ENCODE data around the gene APOL1.

The APOL1 gene

DNA sequence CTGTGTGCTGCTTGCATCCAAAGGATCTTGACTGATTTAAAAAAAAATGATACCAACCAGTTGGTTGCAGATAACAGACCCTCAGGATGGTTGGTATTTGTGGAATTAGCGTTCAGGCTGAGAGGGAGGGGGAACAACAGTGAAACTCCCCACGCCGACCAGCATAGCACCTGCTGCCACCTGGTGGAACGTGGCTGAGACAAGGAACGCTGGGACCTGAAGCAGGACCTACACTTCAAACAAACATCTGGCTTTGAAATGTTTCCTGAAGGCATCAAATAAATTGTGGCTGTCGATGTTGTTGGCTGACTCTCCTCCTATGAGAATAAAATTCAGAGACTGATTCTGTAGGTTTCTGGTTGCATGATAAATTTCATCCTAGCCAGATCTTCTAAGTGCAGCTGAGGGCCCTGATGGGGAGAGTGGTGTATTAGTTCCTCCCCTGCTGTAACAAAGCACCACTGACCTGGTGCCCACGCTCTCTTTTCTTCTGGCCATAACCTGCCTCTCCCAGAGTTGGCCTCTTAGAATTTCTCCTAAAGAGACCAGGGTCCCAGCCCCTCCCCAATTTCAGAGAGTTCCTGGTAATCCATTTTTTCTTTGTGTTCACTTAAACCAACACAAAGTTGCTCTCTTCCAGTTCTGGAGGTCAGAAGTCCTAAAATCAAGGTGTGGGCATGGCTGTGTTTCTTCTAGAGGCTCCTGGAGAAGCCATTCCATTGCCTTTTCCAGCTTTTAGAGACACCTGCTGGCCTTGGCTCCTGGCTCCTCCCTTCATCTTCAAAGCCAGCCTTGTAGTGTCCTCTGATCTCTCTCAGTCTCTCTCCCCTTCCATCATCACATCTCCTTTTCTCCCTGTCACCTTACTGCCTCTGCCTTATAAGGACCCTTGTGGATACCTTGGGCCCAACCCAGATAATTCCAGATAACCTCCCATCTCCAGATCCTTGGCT lies 30.9 kb upstream of the APOL1 start:
- Histone ChIP-seq H3K18ac (ENCODE audit: low read length) (no peak overlapping the region), H3K4me2 (ENCODE audit: insufficient read depth, low read length, poor library complexity, severe bottlenecking) (no peak overlapping the region), H2BK5ac (ENCODE audit: low read length) (no peak overlapping the region), H2BK12ac (ENCODE audit: low read length) (no peak overlapping the region), H2BK120ac (ENCODE audit: low read depth, low read length) (no peak overlapping the region), H4K91ac (ENCODE audit: low read depth, low read length, poor library complexity) (no peak overlapping the region), H2AFZ (ENCODE audit: low read length) (peak overlapping the region; percentile 62), H3K4ac (ENCODE audit: low read length) (no peak overlapping the region), H4K8ac (ENCODE audit: low read depth, low read length) (no peak overlapping the region), H3K79me1 (ENCODE audit: low read depth, low read length) (no peaks in the 10 kb centered on the region), H3K36me3 (replicated peaks in 1 of 2; ENCODE audit: control insufficient read depth in 2 of 2, insufficient read depth in 2 of 2, low read length in 2 of 2) (no peaks in the 10 kb centered on the region), H3K23ac (ENCODE audit: low read depth, low read length, poor library complexity) (no peak overlapping the region), H3K9me3 (replicated peaks in 1 of 2; ENCODE audit: control insufficient read depth in 2 of 2, insufficient read depth in 1 of 2, low read depth in 1 of 2, low read length in 2 of 2) (no peaks in the 10 kb centered on the region), H3K4me1 (ENCODE audit: control insufficient read depth in 2 of 2, insufficient read depth in 1 of 2, low read depth in 1 of 2, low read length in 2 of 2) (peaks cover 3 to 5% of the 10 kb centered on the region in 2 donors), H3K27ac (replicated peaks; ENCODE audit: low read length) (no peak overlapping the region), H2BK15ac (ENCODE audit: low read length) (no peak overlapping the region), H3K27me3 (ENCODE audit: control insufficient read depth in 3 of 3, insufficient read depth in 3 of 3, low read depth in 1 of 3, low read length in 3 of 3) (no peaks in the 10 kb centered on the region), H3K14ac (ENCODE audit: low read length) (no peak overlapping the region), H3K4me3 (ENCODE audit: low read length in 2 of 2) (no peak overlapping the region), H2AK5ac (ENCODE audit: low read depth, low read length) (no peak overlapping the region), H3K9ac (ENCODE audit: low read depth, low read length, poor library complexity) (no peak overlapping the region)
- WGBS, 2 donors (ENCODE audit: extremely low coverage in 2 of 2, insufficient read length in 2 of 2, insufficient replicate concordance in 1 of 2): no CpG with 5 or more reads among the region's 7 CpGs
- peak; percentile 17 for DNase-seq (ENCODE audit: low spot score)

DNA sequence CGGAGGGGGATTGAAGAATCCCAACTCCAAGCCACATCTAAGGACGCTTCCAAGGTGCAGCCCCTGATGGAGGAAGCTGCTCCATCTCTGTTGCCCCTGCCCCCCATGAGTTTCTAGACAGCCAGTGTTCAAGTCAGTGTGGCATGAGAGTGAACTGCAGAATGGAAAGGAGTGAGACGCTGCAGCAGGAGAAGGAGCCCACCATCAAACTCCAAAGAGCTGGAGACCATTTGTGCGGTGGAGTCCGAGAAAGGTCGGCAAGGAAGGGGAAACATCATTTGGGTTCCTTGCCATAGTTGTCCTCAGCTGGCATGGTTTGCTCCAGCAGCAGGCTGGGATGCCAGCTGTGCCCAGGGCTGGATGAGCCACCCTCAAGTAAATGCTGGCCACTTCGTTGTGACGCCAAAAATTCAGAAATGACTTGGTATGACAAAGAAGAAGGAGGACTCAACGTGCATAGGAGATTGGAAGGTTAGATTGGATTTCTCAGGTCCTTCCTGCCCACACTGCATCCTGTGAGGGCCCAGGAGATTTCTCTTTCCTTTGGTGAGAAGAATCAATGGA lies 30.0 kb upstream of the APOL1 start:
- Histone ChIP-seq H3K9ac (ENCODE audit: low read depth, low read length, poor library complexity) (no peak overlapping the region), H3K18ac (ENCODE audit: low read length) (no peak overlapping the region), H3K9me3 (replicated peaks in 1 of 2; ENCODE audit: control insufficient read depth in 2 of 2, insufficient read depth in 1 of 2, low read depth in 1 of 2, low read length in 2 of 2) (no peaks in the 10 kb centered on the region), H3K79me1 (ENCODE audit: low read depth, low read length) (no peaks in the 10 kb centered on the region), H3K4ac (ENCODE audit: low read length) (no peak overlapping the region), H2BK5ac (ENCODE audit: low read length) (no peak overlapping the region), H3K14ac (ENCODE audit: low read length) (no peak overlapping the region), H3K36me3 (replicated peaks in 1 of 2; ENCODE audit: control insufficient read depth in 2 of 2, insufficient read depth in 2 of 2, low read length in 2 of 2) (peaks cover 0 to 7% of the 10 kb centered on the region in 2 donors), H2AFZ (ENCODE audit: low read length) (no peak overlapping the region), H3K27ac (replicated peaks; ENCODE audit: low read length) (no peak overlapping the region), H3K23ac (ENCODE audit: low read depth, low read length, poor library complexity) (no peak overlapping the region), H3K4me2 (ENCODE audit: insufficient read depth, low read length, poor library complexity, severe bottlenecking) (no peak overlapping the region), H4K91ac (ENCODE audit: low read depth, low read length, poor library complexity) (no peak overlapping the region), H2BK15ac (ENCODE audit: low read length) (no peak overlapping the region), H3K4me1 (ENCODE audit: control insufficient read depth in 2 of 2, insufficient read depth in 1 of 2, low read depth in 1 of 2, low read length in 2 of 2) (peaks cover 5% of the 10 kb centered on the region in 2 donors), H2BK120ac (ENCODE audit: low read depth, low read length) (no peak overlapping the region), H2AK5ac (ENCODE audit: low read depth, low read length) (no peak overlapping the region), H2BK12ac (ENCODE audit: low read length) (no peak overlapping the region), H3K27me3 (ENCODE audit: control insufficient read depth in 3 of 3, insufficient read depth in 3 of 3, low read depth in 1 of 3, low read length in 3 of 3) (no peaks in the 10 kb centered on the region), H4K8ac (ENCODE audit: low read depth, low read length) (no peak overlapping the region), H3K4me3 (ENCODE audit: low read length in 2 of 2) (no peak overlapping the region)
- DNase-seq (ENCODE audit: low spot score): no peak
- no CpG with 5 or more reads among the region's 9 CpGs for whole genome bisulfite sequencing, 2 donors (ENCODE audit: extremely low coverage in 2 of 2, insufficient read length in 2 of 2, insufficient replicate concordance in 1 of 2)

DNA sequence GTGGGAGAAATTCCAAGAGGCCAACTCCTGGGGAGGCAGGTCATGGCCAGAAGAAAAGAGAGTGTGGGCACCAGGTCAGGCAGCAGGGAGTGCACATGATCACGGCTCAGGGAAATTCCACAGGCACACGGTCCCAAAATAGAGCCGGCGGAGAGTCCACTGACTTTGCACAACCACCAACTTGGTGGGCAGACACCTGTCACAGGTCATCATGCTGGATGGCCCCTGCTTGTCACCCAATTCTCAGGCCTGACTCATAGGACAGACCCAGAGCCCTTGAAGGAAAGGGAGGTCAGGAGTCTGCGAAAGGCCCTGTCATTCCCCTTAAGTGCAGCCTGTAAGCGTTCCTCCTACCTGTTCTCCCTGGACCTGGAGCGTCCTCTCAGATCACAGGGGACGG lies 29.4 kb upstream of the APOL1 start:
- H4K8ac ChIP-seq (ENCODE audit: low read depth, low read length): no peak overlapping the region
- no peak overlapping the region for H4K91ac ChIP-seq (ENCODE audit: low read depth, low read length, poor library complexity)
- no peak overlapping the region for H3K4me3 ChIP-seq (ENCODE audit: low read length in 2 of 2)
- DNase-seq (ENCODE audit: low spot score): no peak
- no peak overlapping the region for H3K9ac ChIP-seq (ENCODE audit: low read depth, low read length, poor library complexity)
- H3K23ac ChIP-seq (ENCODE audit: low read depth, low read length, poor library complexity): no peak overlapping the region
- H3K4me1 ChIP-seq (ENCODE audit: control insufficient read depth in 2 of 2, insufficient read depth in 1 of 2, low read depth in 1 of 2, low read length in 2 of 2): peaks cover 5 to 7% of the 10 kb centered on the region in 2 donors
- no peak overlapping the region for H3K4ac ChIP-seq (ENCODE audit: low read length)
- no peak overlapping the region for H2AFZ ChIP-seq (ENCODE audit: low read length)
- peaks cover 0 to 11% of the 10 kb centered on the region in 2 donors for H3K36me3 ChIP-seq (replicated peaks in 1 of 2; ENCODE audit: control insufficient read depth in 2 of 2, insufficient read depth in 2 of 2, low read length in 2 of 2)
- no peaks in the 10 kb centered on the region for H3K79me1 ChIP-seq (ENCODE audit: low read depth, low read length)
- H2AK5ac ChIP-seq (ENCODE audit: low read depth, low read length): no peak overlapping the region
- no peak overlapping the region for H3K27ac ChIP-seq (replicated peaks; ENCODE audit: low read length)
- no peak overlapping the region for H3K18ac ChIP-seq (ENCODE audit: low read length)
- no peaks in the 10 kb centered on the region for H3K27me3 ChIP-seq (ENCODE audit: control insufficient read depth in 3 of 3, insufficient read depth in 3 of 3, low read depth in 1 of 3, low read length in 3 of 3)
- H3K4me2 ChIP-seq (ENCODE audit: insufficient read depth, low read length, poor library complexity, severe bottlenecking): no peak overlapping the region
- no peak overlapping the region for H3K14ac ChIP-seq (ENCODE audit: low read length)
- H2BK5ac ChIP-seq (ENCODE audit: low read length): no peak overlapping the region
- no peak overlapping the region for H2BK12ac ChIP-seq (ENCODE audit: low read length)
- no CpG with 5 or more reads among the region's 8 CpGs for WGBS, 2 donors (ENCODE audit: extremely low coverage in 2 of 2, insufficient read length in 2 of 2, insufficient replicate concordance in 1 of 2)
- no peak overlapping the region for H2BK120ac ChIP-seq (ENCODE audit: low read depth, low read length)
- no peak overlapping the region for H2BK15ac ChIP-seq (ENCODE audit: low read length)
- no peaks in the 10 kb centered on the region for H3K9me3 ChIP-seq (replicated peaks in 1 of 2; ENCODE audit: control insufficient read depth in 2 of 2, insufficient read depth in 1 of 2, low read depth in 1 of 2, low read length in 2 of 2)

DNA sequence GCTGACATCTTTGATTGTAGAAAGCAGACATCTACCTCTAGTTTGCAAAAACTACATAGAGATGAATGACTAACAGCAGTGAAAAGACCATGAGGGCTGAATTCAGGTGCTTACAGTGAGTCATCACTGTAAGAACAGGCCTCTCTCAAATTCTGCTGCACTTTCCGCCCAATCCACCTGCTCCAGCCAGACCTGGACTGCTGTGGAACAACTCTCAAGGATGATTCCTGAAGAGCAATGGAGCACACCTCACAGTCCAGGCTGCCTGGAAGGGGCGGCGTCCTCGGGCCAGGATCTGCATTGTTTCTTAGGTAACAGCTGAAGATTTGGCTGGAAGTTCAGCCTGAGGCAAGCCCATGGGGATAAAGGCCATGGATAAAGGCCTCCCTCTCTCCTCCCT lies 28.7 kb upstream of the APOL1 start:
- no peak overlapping the region for H3K27ac ChIP-seq (replicated peaks; ENCODE audit: low read length)
- H3K4me2 ChIP-seq (ENCODE audit: insufficient read depth, low read length, poor library complexity, severe bottlenecking): no peak overlapping the region
- H3K23ac ChIP-seq (ENCODE audit: low read depth, low read length, poor library complexity): no peak overlapping the region
- whole genome bisulfite sequencing, 2 donors (ENCODE audit: extremely low coverage in 2 of 2, insufficient read length in 2 of 2, insufficient replicate concordance in 1 of 2): no CpG with 5 or more reads among the region's 4 CpGs
- H2BK15ac ChIP-seq (ENCODE audit: low read length): no peak overlapping the region
- peaks cover 5 to 7% of the 10 kb centered on the region in 2 donors for H3K4me1 ChIP-seq (ENCODE audit: control insufficient read depth in 2 of 2, insufficient read depth in 1 of 2, low read depth in 1 of 2, low read length in 2 of 2)
- no peak overlapping the region for H3K9ac ChIP-seq (ENCODE audit: low read depth, low read length, poor library complexity)
- H3K4me3 ChIP-seq (ENCODE audit: low read length in 2 of 2): no peak overlapping the region
- H3K9me3 ChIP-seq (replicated peaks in 1 of 2; ENCODE audit: control insufficient read depth in 2 of 2, insufficient read depth in 1 of 2, low read depth in 1 of 2, low read length in 2 of 2): no peaks in the 10 kb centered on the region
- no peak overlapping the region for H4K8ac ChIP-seq (ENCODE audit: low read depth, low read length)
- no peak overlapping the region for H2AK5ac ChIP-seq (ENCODE audit: low read depth, low read length)
- no peak overlapping the region for H2BK12ac ChIP-seq (ENCODE audit: low read length)
- no peak overlapping the region for H4K91ac ChIP-seq (ENCODE audit: low read depth, low read length, poor library complexity)
- no peak overlapping the region for H2BK5ac ChIP-seq (ENCODE audit: low read length)
- H3K36me3 ChIP-seq (replicated peaks in 1 of 2; ENCODE audit: control insufficient read depth in 2 of 2, insufficient read depth in 2 of 2, low read length in 2 of 2): peaks cover 0 to 17% of the 10 kb centered on the region in 2 donors
- no peak overlapping the region for H3K4ac ChIP-seq (ENCODE audit: low read length)
- H3K14ac ChIP-seq (ENCODE audit: low read length): no peak overlapping the region
- H3K27me3 ChIP-seq (ENCODE audit: control insufficient read depth in 3 of 3, insufficient read depth in 3 of 3, low read depth in 1 of 3, low read length in 3 of 3): no peaks in the 10 kb centered on the region
- DNase-seq (ENCODE audit: low spot score): no peak
- no peak overlapping the region for H3K18ac ChIP-seq (ENCODE audit: low read length)
- H2AFZ ChIP-seq (ENCODE audit: low read length): no peak overlapping the region
- no peak overlapping the region for H2BK120ac ChIP-seq (ENCODE audit: low read depth, low read length)
- H3K79me1 ChIP-seq (ENCODE audit: low read depth, low read length): no peaks in the 10 kb centered on the region

All from neuronal stem cell (in vitro differentiated cells).